ENCODE results near the gene ZEB1.

The ZEB1 gene

DNA sequence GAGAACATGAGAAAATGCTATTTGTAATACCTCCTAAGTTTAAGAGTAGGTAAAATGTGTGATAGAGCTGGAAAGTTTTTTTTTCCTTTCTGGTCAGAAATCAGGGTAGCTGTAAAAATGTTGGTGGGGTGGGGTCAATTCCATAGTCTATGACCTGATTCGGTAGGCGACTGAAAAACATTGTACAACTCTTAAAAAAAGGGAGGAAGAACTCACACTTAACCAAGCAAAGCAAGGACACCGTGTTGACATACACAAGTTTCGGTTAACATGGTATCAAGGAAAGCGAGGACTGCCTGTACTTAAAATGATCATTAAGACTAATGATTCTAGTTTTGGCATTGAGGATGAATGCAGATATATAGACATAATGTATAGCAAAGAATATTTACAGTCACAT is 1.8 kb upstream of the ZEB1 start:
- TF ChIP-seq, protein P1, sequence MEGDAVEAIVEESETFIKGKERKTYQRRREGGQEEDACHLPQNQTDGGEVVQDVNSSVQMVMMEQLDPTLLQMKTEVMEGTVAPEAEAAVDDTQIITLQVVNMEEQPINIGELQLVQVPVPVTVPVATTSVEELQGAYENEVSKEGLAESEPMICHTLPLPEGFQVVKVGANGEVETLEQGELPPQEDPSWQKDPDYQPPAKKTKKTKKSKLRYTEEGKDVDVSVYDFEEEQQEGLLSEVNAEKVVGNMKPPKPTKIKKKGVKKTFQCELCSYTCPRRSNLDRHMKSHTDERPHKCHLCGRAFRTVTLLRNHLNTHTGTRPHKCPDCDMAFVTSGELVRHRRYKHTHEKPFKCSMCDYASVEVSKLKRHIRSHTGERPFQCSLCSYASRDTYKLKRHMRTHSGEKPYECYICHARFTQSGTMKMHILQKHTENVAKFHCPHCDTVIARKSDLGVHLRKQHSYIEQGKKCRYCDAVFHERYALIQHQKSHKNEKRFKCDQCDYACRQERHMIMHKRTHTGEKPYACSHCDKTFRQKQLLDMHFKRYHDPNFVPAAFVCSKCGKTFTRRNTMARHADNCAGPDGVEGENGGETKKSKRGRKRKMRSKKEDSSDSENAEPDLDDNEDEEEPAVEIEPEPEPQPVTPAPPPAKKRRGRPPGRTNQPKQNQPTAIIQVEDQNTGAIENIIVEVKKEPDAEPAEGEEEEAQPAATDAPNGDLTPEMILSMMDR (IDR thresholded peaks at IDR 0.05; ENCODE audit: low read depth, low read length, missing control alignments), result no peak
- no peak overlapping the region for H3K4me3 ChIP-seq (ENCODE audit: low read depth, low read length)

DNA sequence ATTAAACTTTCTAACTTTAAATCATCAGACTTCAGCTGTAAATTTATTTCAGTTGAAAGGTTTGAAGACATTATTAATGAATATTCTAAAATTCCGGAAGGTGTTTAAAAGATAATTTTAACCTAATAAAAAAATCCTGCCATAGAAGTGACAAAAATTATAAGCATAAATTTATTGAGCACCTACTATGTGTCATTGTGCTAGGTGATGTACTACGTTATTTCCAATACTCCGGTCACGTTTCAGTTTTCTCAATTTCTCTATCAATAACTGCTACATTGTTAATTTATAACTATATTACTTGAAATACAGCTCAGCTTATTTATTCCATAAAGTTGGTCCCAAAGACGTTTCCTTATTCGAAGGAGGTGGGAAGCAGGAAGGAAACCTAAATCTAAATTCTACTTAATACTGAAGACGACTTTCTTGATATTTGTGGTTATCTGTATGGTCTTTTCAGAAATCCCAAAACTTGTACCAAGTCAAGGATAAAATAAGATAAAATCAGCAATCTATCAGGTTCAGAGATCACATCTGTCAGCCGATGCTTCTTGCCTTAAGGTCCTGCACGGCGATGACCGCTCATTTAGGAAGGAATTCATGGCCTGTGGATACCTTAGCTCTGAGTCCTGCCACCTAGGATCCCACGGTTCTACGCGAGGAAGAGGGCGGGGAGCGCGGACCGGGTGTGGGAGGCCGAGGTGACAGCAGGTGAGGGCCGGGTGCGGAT is 1.2 kb upstream of the ZEB1 start:
- peak overlapping the region; percentile 76 for H3K4me3 ChIP-seq (ENCODE audit: low read depth, low read length)
- DNase-seq (ENCODE audit: low read depth), result no peak
- TF ChIP-seq, protein P1 (IDR thresholded peaks at IDR 0.05; ENCODE audit: low read depth, low read length, missing control alignments), result no peak

More for the DNA sequence above, 1.8 kb upstream of the ZEB1 start:
- DNase-seq (ENCODE audit: low read depth), result no peak

DNA sequence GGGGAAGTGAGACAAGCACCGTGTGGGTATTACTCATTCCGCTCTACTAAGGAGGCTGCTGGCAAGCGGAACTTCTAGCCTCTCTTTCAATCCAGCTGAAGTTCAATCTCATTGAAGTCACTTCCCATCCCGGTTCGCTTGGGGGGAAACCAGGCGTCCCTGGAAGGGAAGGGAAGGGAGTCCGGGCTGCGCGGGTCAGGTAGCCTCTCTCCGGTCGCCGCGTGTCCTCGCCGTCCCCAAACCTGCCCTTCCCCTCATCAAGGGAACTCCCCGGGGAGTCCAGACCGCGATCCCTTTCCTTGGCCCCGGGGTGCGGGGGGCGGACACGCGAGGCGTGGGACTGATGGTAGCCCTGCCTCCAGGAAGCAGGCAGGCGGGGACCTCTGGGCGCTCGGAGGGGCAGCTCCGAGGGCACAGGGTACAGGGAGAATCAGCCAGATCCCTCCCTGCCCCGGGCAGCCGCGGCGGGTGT is 598 bp upstream of the ZEB1 start:
- TF ChIP-seq, protein P1 (IDR thresholded peaks at IDR 0.05; ENCODE audit: low read depth, low read length, missing control alignments), result no peak
- peak; percentile 91 for DNase-seq (ENCODE audit: low read depth)
- peak overlapping the region; percentile 76 for H3K4me3 ChIP-seq (ENCODE audit: low read depth, low read length)

DNA sequence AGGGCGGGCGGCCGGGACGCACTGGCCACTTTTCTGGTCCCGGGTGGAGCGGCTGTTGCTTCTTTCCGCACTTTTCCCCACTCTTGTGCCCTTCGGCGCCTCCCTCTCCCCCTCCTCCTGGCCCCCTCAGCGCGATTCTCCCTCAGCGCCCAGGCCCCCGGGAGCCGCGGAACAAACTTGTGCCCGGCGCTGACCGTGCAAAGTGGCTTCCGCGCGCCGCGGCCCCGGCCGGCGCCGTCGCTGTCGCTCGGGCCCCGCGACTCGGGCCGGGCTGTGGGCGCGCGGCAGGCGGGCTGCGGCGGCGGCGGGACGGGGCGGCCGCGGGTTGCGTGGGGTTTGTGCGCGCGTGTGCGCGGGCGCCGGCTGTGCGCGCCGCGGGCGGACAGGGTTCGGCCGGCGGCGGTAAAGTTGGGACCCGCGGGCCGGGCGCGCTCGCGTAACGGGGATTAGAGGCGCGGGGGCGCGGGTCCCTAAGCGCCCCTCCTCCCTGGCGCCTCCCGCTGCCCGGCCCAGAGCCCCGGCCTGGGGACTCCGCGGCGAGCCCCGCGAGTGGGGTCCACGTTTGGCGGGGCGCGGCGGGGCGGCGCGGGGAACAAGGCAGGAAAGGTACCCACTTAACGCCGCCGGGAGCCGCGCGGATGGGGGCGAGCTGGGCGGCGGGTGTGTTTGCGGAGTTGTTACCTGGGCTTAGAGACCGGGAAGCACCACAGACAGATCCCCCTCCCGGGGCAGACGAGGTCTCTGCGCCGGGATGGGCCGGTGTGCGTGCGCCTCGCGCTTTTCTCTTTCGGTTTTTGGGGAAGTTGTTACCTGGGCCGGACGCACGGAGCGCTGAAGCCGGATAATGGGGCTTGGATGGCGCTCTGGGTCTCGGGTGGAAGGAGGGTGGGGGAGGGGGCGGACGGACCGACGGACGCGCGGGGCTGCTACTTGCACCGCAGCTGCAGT is 860 bp downstream of the ZEB1 start:
- no peak for DNase-seq (ENCODE audit: low read depth)
- TF ChIP-seq, protein P1 (IDR thresholded peaks at IDR 0.05; ENCODE audit: low read depth, low read length, missing control alignments), result peak; percentile 9
- H3K4me3 ChIP-seq (ENCODE audit: low read depth, low read length), result peak overlapping the region; percentile 95

DNA sequence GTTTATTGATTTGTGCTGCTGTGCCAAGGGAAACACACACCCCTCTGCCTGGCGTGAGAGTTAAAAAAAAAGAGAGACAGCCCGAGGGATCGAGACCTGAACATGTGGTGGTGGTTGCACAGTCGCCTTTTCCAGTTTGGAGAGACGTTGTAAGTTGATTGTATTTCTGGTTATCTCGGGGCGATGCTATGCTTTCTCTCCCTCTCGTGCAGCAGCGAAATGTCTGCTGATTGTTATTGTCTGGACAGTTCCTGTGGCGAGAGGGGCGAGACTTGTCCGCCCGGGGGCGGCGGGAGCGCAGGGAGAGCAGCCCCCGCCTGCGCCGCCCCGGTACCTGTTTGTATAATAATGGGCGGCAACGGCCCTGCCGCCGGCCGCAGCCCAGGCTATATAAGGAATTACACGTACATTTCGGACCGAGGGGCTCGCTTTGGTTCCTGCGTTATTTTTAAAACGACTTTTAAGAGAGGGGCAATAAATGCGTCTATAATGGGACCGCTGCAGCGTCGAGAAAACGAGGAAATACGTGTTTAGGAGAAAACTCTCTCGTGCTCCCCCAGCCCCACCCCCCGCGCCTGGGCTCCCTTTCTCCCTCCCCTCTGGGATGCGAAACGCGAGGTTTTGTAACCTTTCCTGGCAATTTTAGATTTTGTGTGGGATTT is 1.7 kb downstream of the ZEB1 start:
- DNase-seq (ENCODE audit: low read depth), result no peak
- TF ChIP-seq, protein P1 (IDR thresholded peaks at IDR 0.05; ENCODE audit: low read depth, low read length, missing control alignments), result no peak
- peak overlapping the region; percentile 95 for H3K4me3 ChIP-seq (ENCODE audit: low read depth, low read length)

DNA sequence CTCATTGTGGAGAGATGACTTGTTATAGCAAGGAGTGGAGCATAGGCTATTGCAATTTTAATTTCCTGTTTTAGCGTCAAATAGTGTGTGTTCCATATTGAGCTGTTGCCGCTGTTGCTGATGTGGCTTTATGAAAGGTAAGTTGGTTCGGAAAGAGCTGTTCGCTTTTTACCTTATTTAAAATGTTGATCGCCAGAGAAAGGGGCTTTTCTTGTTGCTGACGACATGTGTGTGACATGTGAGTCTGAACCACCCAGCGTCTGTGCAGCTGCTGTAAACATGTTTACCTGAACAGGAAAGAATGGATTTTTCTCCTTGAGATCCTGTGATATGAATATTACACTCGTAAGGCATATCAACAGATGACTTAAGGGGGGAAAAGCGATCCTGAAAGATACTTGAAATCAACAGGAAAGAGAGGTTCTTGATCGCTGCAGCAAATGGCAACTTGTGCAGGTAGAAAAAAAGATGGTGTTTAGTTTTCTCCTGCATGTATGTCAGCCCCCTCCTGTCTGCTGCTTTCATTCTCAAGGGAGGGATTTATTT is 2.5 kb downstream of the ZEB1 start:
- H3K4me3 ChIP-seq (ENCODE audit: low read depth, low read length), result peak overlapping the region; percentile 95
- TF ChIP-seq, protein P1 (IDR thresholded peaks at IDR 0.05; ENCODE audit: low read depth, low read length, missing control alignments), result no peak
- no peak for DNase-seq (ENCODE audit: low read depth)
